GM19372 (cell line): Measurements from ENCODE around the gene OSBPL10.

Experiments used
- ATAC-seq: cut with Tn5 transposase; IDR thresholded peaks from one replicate; pipeline ENCODE4 v1.9.1; 2021; ENCODE audit warnings: mild to moderate bottlenecking, low read depth, moderate library complexity; ENCODE audit not compliant: unreplicated experiment

Gene OSBPL10

GRCh38 chr3:31929826-31930502, 51.1 kb downstream of the OSBPL10 start:
- no peak for ATAC-seq

- no peak for ATAC-seq
These were observed 53.3 kb downstream of the OSBPL10 start for GRCh38 chr3:31927811-31928210.

GRCh38 chr3:31926543-31926942, 54.5 kb downstream of the OSBPL10 start:
- no peak for ATAC-seq

DNA sequence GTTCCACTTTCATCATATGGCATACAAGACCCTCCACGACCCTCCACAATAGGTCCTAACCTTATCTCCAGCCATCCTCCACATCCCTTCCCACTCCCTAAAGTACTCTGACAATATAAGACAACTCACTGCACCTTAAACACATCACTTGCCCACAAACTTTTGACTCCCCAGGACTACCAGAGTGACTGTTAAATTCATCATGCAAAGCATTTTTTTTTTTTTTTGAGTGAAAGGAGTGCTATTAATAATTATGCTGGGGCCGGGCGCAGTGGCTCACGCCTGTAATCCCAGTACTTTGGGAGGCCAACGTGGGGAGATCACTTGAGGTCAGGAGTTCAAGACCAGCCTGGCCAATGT, 55.8 kb downstream of the OSBPL10 start:
- ATAC-seq = no peak

- ATAC-seq = no peak
These were observed 56.3 kb downstream of the OSBPL10 start for GRCh38 chr3:31924610-31925270.

- ATAC-seq = no peak
These were observed 58.1 kb downstream of the OSBPL10 start for GRCh38 chr3:31922962-31923361.

DNA sequence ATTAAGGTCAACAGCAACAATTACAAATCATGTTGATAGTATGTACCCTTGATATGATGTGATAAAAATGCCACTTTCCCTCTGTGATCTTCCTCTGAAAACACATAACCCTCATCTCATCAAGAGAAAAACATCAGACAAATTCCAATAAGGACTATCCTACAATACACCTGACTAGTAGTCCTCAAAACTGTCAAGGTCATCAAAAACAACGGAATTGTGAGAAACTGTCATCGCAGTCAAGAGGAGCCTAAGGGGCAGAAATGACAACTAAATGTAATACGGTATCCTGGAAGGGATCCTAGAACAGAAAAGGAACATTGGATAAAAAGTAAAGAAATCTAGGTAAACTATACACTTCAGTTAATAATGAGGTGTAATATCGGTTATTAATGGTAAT, 59.2 kb downstream of the OSBPL10 start:
- ATAC-seq = no peak

GRCh38 chr3:31920310-31920709, 60.8 kb downstream of the OSBPL10 start:
- no peak for ATAC-seq

- no peak for ATAC-seq
These were observed 61.5 kb downstream of the OSBPL10 start for GRCh38 chr3:31919528-31919927.

- peak; percentile 67 for ATAC-seq
These were observed 62.6 kb downstream of the OSBPL10 start for GRCh38 chr3:31918179-31919150.

- ATAC-seq = peak; percentile 80
These were observed 63.6 kb downstream of the OSBPL10 start for GRCh38 chr3:31917303-31918005.

DNA sequence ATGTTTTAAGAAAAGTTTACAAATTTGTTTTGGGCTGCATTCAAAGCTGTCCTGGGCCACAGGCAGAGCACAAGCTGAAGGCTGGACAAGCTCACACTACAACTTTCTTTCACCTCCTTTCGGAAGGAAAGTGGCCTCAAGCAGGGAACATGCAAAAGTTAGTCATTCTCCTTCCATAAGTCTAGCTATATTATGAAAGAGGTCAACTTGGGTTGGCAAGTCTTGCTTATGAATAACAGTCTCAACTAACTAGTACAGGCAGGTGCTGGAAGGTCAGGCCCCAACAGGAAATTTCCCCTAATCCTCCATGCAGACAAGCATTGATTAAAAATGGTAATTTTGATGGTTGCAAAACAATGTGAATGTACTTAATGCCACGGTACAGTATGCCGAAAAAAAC, 69.4 kb downstream of the OSBPL10 start:
- ATAC-seq = no peak

GRCh38 chr3:31911124-31911523, 69.9 kb downstream of the OSBPL10 start:
- no peak for ATAC-seq

DNA sequence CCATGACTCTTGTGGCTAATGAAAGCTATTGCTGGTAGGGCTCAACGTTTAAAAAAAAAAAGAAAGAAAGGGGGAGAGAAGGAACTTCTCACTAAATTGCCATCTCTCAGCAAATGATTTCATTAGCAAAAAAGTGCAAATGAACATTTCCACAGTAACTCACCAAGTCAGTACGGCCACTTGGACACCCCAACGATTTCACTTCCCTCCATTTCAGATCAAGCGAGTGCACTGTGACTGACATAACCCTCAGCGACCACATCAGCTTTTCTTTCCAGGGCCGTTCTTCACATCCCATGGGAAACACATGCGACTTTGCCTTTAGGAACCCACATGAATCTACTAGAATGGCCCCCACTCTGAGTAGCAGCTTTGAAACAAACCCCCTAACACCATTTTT, 71.6 kb downstream of the OSBPL10 start:
- ATAC-seq = no peak

- peak; percentile 60 for ATAC-seq
These were observed 72.5 kb downstream of the OSBPL10 start for GRCh38 chr3:31908391-31909097.

DNA sequence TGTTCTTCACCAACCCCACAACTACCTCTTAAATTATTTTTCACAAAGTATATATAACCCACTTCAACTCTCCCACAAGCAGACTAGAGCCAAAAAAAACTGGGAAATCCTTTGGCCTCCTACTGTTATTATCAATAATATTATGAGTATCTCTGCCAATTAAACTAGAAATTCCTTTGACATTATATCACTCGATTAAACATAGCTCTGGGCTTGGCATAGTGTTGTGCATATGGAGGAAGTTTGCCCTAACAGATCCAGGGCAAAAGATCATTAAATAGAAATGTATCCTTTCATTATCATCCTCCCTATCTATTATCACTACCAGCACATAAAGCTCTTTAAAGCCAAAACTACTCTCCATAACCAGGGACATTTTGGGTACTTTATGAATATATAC, 74.9 kb downstream of the OSBPL10 start:
- ATAC-seq = no peak

DNA sequence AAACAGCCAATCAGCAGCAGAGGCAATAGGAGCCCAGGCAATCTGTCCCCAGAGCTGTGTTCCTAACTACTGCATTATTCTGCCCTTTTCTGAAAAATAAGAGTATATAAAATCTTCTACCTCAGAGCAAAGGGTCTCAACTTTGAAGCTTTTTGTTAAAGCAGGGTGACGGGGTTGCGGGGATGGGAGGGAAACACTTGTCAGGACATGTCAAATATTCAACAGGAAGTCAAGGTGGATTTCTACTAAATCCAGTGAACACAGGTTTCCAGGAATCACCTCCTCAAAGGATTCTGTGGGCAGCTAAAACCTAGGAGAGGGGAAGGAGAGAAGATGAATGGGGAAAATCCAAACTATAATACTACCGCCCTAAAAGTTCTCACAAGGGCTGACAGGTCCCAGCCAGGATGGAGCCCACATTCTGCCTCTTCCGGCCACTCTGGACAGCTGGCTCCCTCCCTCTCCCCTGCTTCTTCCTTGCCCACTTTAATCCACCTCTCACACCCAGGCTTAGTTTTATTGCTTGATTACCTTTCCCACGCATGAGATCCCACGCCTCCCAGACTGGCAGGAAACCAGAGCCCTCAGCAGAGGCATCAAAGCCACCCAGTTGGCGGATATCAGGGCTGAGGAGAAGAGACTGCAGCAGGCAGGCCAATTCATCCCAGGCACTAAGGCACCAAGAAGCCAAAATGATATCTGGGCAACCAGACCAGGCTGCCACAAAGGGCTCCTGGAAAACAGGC, 77.2 kb downstream of the OSBPL10 start:
- ATAC-seq = no peak

- no peak for ATAC-seq
These were observed 80.5 kb downstream of the OSBPL10 start for GRCh38 chr3:31900583-31900982.

DNA sequence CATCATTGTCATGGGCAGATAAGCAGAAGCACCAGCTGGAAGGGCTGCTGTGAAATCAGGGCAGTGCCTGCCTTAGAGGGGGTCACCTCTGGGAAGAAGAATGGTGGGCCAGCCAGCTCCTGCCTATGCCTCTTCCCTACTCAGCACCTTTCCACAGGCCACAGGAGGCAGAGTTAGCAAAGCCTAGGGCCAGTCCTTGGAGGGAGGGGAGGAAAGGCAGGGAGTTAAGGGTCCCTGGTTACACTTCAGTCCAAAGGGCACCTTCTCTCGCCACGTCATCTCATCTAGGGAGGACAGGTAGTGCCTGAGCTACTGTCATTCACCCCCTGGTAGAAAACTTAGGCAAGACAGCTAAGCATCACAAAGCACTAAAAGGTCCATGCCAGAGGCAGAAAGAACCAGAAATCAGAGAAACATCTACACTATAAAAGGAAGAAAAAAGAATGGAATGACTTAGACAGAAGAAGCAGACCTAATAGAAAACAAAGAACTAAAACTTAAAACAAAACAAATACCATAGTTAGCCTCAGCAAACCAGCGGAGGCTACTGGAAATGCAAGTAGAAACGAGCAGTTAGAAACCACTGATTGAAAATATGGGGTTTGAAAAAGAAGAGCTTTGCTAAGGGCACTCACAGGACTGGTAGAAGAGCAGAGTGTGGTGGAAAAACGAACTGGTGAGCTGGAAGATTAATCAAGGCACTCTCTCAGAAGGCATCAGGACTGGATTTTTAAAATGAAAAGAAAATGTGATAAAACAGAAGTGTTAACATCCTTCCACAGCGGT, 84.2 kb downstream of the OSBPL10 start:
- ATAC-seq = no peak
